PC-9 (cell line): ENCODE results near the gene BBS9. TPM values are rescaled to one million over a fixed set of nuclear protein-coding genes. Genes with fewer than 3 reads are reported as not detected.

ENCODE experiments used
- BruUV-seq: library from RNA; stranded (reverse); fragments of 400-500 nt; replicated peaks from 2 replicates; lab custom pipeline; 2021; lab: Mats Ljungman, UMichigan
- CTCF ChIA-PET: fragments of 300-600 bp; sonication (Branson Sonifier 250); formaldehyde crosslinking; loops from one replicate; lab custom pipeline; 2022; ENCODE audit warnings: antibody characterized with exemption; lab: Charles Lee
- POLR2A ChIA-PET: fragments of 300-600 bp; sonication (Branson Sonifier 250); formaldehyde crosslinking; loops from one replicate; lab custom pipeline; 2022; ENCODE audit warnings: antibody characterized with exemption; ENCODE audit not compliant: unreplicated experiment; lab: Charles Lee
- DNase-seq, 2 experiments: peaks; one replicate each; pipeline versions ENCODE4 v3.0.0 to v3.0.0-alpha.2; 2015 to 2022; ENCODE audit warnings: mixed read lengths in 1 of 2
- H2AFZ ChIP-seq: fragments of 200-600 bp; sonication (generic); 2 replicates; pipeline ENCODE4 v1.8.1; 2017; ENCODE audit warnings: antibody characterized with exemption
- H3F3A ChIP-seq: fragments of 200-600 bp; sonication (generic); 2 replicates; pipeline ENCODE4 v1.8.1; 2017; ENCODE audit warnings: antibody characterized with exemption, mild to moderate bottlenecking, low read depth; ENCODE audit not compliant: insufficient read depth
- H3K27ac ChIP-seq: fragments of 200-600 bp; sonication (generic); 2 replicates; pipeline ENCODE4 v1.6.1; 2016; ENCODE audit warnings: mixed run types
- H3K27me3 ChIP-seq: fragments of 200-600 bp; sonication (generic); 2 replicates; pipeline ENCODE4 v1.6.1; 2016; ENCODE audit warnings: low read depth, mixed run types; ENCODE audit not compliant: insufficient read depth
- H3K36me3 ChIP-seq: fragments of 200-600 bp; sonication (generic); 2 replicates; pipeline ENCODE4 v1.6.1; 2016; ENCODE audit warnings: low read depth, mixed run types
- H3K4me1 ChIP-seq: fragments of 200-600 bp; sonication (generic); replicated peaks from 2 replicates; pipeline ENCODE4 v1.6.1; 2016; ENCODE audit warnings: mixed run types; ENCODE audit not compliant: insufficient read depth
- H3K4me2 ChIP-seq: fragments of 200-600 bp; sonication (generic); 2 replicates; pipeline ENCODE4 v1.6.1; 2017; ENCODE audit warnings: mixed run types
- H3K4me3 ChIP-seq: fragments of 200-600 bp; sonication (generic); 2 replicates; pipeline ENCODE4 v1.6.1; 2016; ENCODE audit warnings: mixed run types
- H3K79me2 ChIP-seq: fragments of 200-600 bp; sonication (generic); 2 replicates; pipeline ENCODE4 v1.6.1; 2017; ENCODE audit warnings: low read depth, mixed run types
- H3K9me2 ChIP-seq: fragments of 200-600 bp; sonication (generic); 2 replicates; pipeline ENCODE4 v1.8.1; 2017; ENCODE audit warnings: mild to moderate bottlenecking; ENCODE audit not compliant: insufficient read depth
- H3K9me3 ChIP-seq: fragments of 200-600 bp; sonication (generic); 2 replicates; pipeline ENCODE4 v1.8.1; 2016; ENCODE audit warnings: low read depth; ENCODE audit not compliant: insufficient read depth
- H4K20me1 ChIP-seq: fragments of 200-600 bp; sonication (generic); 2 replicates; pipeline ENCODE4 v1.8.1; 2017; ENCODE audit not compliant: insufficient read depth
- CTCF ChIP-seq: fragments of 200-600 bp; sonication (generic); conservative IDR thresholded peaks from 2 replicates; pipeline ENCODE4 v1.6.1; 2017; ENCODE audit warnings: mixed run types, antibody characterized with exemption, mild to moderate bottlenecking, moderate library complexity
- EZH2 ChIP-seq: fragments of 200-600 bp; sonication (generic); IDR thresholded peaks from 2 replicates; pipeline ENCODE4 v1.8.0; 2017; ENCODE audit warnings: antibody characterized with exemption, low read depth
- intact Hi-C: fragments of 100-400 bp; cut with micrococcal nuclease; formaldehyde crosslinking; loops from one replicate; pipeline ENCODE4 v1.10.0; 2022; ENCODE audit not compliant: unreplicated experiment
- total RNA-seq: library from RNA; stranded (reverse); gene quantifications from 2 replicates; pipeline ENCODE4 v1.2.3, GENCODE V29; 2021

Gene BBS9
- total RNA-seq, 1 experiment from 2014 or later = 12.4 TPM

- Histone ChIP-seq H3K9me3 (no peaks in the 10 kb centered on the region), H4K20me1 (peaks cover 17% of the 10 kb centered on the region), H3K4me2 (no peak overlapping the region), H3K27ac (no peak overlapping the region), H3K36me3 (no peaks in the 10 kb centered on the region), H3F3A (peaks cover 14% of the 10 kb centered on the region; the same call in 1 of the 2 replicates), H3K4me3 (no peak overlapping the region), H2AFZ (no peak overlapping the region), H3K4me1 (peaks cover 24% of the 10 kb centered on the region), H3K9me2 (no peaks in the 10 kb centered on the region), H3K27me3 (0 out of 2 replicates have a peak, but pooled peaks cover 10% of the 10 kb centered on the region), H3K79me2 (peaks cover 22% of the 10 kb centered on the region)
- ChIA-PET CTCF (no interaction called here), POLR2A (no interaction called here)
- DNase-seq = no peak
- no TSS peak for BruUV-seq
- TF ChIP-seq EZH2 (no peak), CTCF (no peak)
- intact Hi-C loops = no loop called here
Measured at GRCh38 chr7:33111614-33112013, 17.8 kb upstream of the BBS9 start.

GRCh38 chr7:33114976-33115375, 14.4 kb upstream of the BBS9 start:
- H3K27me3 ChIP-seq = 0 out of 2 replicates have a peak, but pooled peaks cover 10% of the 10 kb centered on the region
- TF ChIP-seq EZH2 (no peak), CTCF (no peak)

GRCh38 chr7:33118383-33118782, 11.0 kb upstream of the BBS9 start:
- Histone ChIP-seq H3K27me3 (no peaks in the 10 kb centered on the region), H3K9me3 (no peaks in the 10 kb centered on the region; the same call in 1 of the 2 replicates), H3K4me1 (no peaks in the 10 kb centered on the region), H4K20me1 (no peaks in the 10 kb centered on the region), H3F3A (no peaks in the 10 kb centered on the region), H3K36me3 (no peaks in the 10 kb centered on the region), H3K4me3 (no peak overlapping the region), H3K9me2 (no peaks in the 10 kb centered on the region), H3K4me2 (no peak overlapping the region), H3K27ac (no peak overlapping the region), H3K79me2 (no peaks in the 10 kb centered on the region), H2AFZ (no peak overlapping the region)
- no TSS peak for BruUV-seq
- TF ChIP-seq CTCF = no peak
- TF ChIP-seq EZH2 = no peak
- CTCF ChIA-PET = no interaction called here
- intact Hi-C loops = no loop called here
- POLR2A ChIA-PET = no interaction called here
- no peak for DNase-seq

More at GRCh38 chr7:33114976-33115375, 14.4 kb upstream of the BBS9 start:
- intact Hi-C loops = no loop called here
- Histone ChIP-seq H2AFZ (no peak overlapping the region), H3K79me2 (no peaks in the 10 kb centered on the region), H3K9me3 (no peaks in the 10 kb centered on the region; the same call in 1 of the 2 replicates), H3K4me3 (no peak overlapping the region), H3K27ac (no peak overlapping the region), H4K20me1 (no peaks in the 10 kb centered on the region), H3K4me1 (peaks cover 4% of the 10 kb centered on the region), H3K36me3 (no peaks in the 10 kb centered on the region), H3F3A (peaks cover 2% of the 10 kb centered on the region; the same call in 1 of the 2 replicates), H3K9me2 (no peaks in the 10 kb centered on the region), H3K4me2 (no peak overlapping the region)
- DNase-seq = no peak
- POLR2A ChIA-PET = no interaction called here
- CTCF ChIA-PET = no interaction called here
- no TSS peak for BruUV-seq
